IMR-90 (cell line): ENCODE data around the gene FEM1A.

Experiments
- CEBPB ChIP-seq: IDR thresholded peaks from 2 replicates; pipeline ENCODE4 v1.6.1; 2012; ENCODE audit warnings: low read depth, low read length, improper control_type of control experiment
- CTCF ChIP-seq: conservative IDR thresholded peaks from 2 replicates; pipeline ENCODE4 v1.5.1; 2012; ENCODE audit warnings: mild to moderate bottlenecking, low read depth, low read length, improper control_type of control experiment
- MXI1 ChIP-seq: IDR thresholded peaks from 2 replicates; pipeline ENCODE4 v1.6.1; 2012; ENCODE audit warnings: low read depth, mild to moderate bottlenecking, low read length, moderate library complexity, borderline replicate concordance
- POLR2A ChIP-seq: IDR thresholded peaks from 2 replicates; pipeline ENCODE4 v1.6.1; 2012; ENCODE audit warnings: mild to moderate bottlenecking, low read depth, low read length
- SMC3 ChIP-seq: fragments of 150-350 bp; IDR thresholded peaks from 2 replicates; pipeline ENCODE4 v1.6.1; 2016; ENCODE audit warnings: low read depth, mild to moderate bottlenecking, antibody characterized with exemption, low read length, moderate library complexity

- TF ChIP-seq CEBPB (no peak), CTCF (no peak), POLR2A (no peak), MXI1 (peak; percentile 97), SMC3 (peak; percentile 9; the same call in 1 of the 2 replicates)
These were observed 22.4 kb upstream of the FEM1A start for GRCh38 chr19:4768934-4769777.
